DND-41 (cell line): ENCODE data around the gene ST8SIA4.

Source experiments
- CTCF ChIP-seq: IDR thresholded peaks from 2 replicates; pipeline ENCODE4 v1.5.1; 2012; ENCODE audit warnings: borderline replicate concordance, low read length, moderate library complexity, mild to moderate bottlenecking; ENCODE audit not compliant: poor library complexity, severe bottlenecking; ENCODE audit errors: extremely low read depth
- EZH2 ChIP-seq: IDR thresholded peaks from 3 replicates; pipeline ENCODE4 v1.6.1; 2012; ENCODE audit warnings: borderline replicate concordance, low read depth, mild to moderate bottlenecking, moderate library complexity, low read length, inconsistent platforms; ENCODE audit not compliant: severe bottlenecking

- TF ChIP-seq CTCF (no peak), EZH2 (no peak)
Observed at GRCh38 chr5:100900796-100901781, 2.0 kb downstream of the ST8SIA4 start.
